ENCODE measurements around the gene HOXA7. TPM values are rescaled to one million over a fixed set of nuclear protein-coding genes. Genes with fewer than 3 reads are reported as not detected.

Gene HOXA7
- total RNA-seq, 6 experiments from 2014 or later = not detected

GRCh38 chr7:27187475-27188385 is 31.3 kb upstream of the HOXA7 start:
- Histone ChIP-seq H3K4me1 (peaks cover 0 to 25% (median 2%) of the 10 kb centered on the region in 4 donors), H3K27ac (no peak overlapping the region), H3K9me3 (no peaks in the 10 kb centered on the region), H3K27me3 (peaks cover 17 to 88% of the 10 kb centered on the region in 2 donors), H3K36me3 (no peaks in the 10 kb centered on the region), H3K4me3 (no peak overlapping the region)
- intact Hi-C loops (cut with DNase I) = no loop called here
- ATAC-seq (no peak), DNase-seq (peak in 2 of 3 donors; percentile 32 to 36)
- TF ChIP-seq CTCF (IDR thresholded peaks at IDR 0.05) = no peak
- no peak for TF ChIP-seq POLR2A (IDR thresholded peaks at IDR 0.05)
- 5% methylated on average over 38 of the region's 46 CpGs for WGBS (ENCODE audit: insufficient coverage, low coverage, low lambda C conversion rate, missing lambda C conversion rate)

- peaks cover 22 to 92% of the 10 kb centered on the region in 2 donors for H3K27me3 ChIP-seq
- H3K27ac ChIP-seq = no peak overlapping the region
- ATAC-seq = no peak
- no peak for DNase-seq
- intact Hi-C loops (cut with DNase I) = no loop called here
- no peak for TF ChIP-seq CTCF (IDR thresholded peaks at IDR 0.05)
- no peak for TF ChIP-seq POLR2A (IDR thresholded peaks at IDR 0.05)
- no peaks in the 10 kb centered on the region for H3K36me3 ChIP-seq
- 16% methylated on average over 4 of the region's 4 CpGs for WGBS (ENCODE audit: insufficient coverage, low coverage, low lambda C conversion rate, missing lambda C conversion rate)
- H3K9me3 ChIP-seq = no peaks in the 10 kb centered on the region
- no peak overlapping the region for H3K4me3 ChIP-seq
- H3K4me1 ChIP-seq = peaks cover 0 to 20% (median under 1%) of the 10 kb centered on the region in 4 donors
These were observed 30.4 kb upstream of the HOXA7 start for GRCh38 chr7:27186668-27187474.

GRCh38 chr7:27185854-27186667 is 29.6 kb upstream of the HOXA7 start:
- ATAC-seq = no peak
- H3K27me3 ChIP-seq = peaks cover 22 to 87% of the 10 kb centered on the region in 2 donors
- no peaks in the 10 kb centered on the region for H3K9me3 ChIP-seq
- H3K27ac ChIP-seq = no peak overlapping the region
- no peaks in the 10 kb centered on the region for H3K36me3 ChIP-seq
- no peak for TF ChIP-seq POLR2A (IDR thresholded peaks at IDR 0.05)
- TF ChIP-seq CTCF (IDR thresholded peaks at IDR 0.05) = no peak
- peak in 2 of 3 donors; percentile 27 to 31 for DNase-seq
- peaks cover 0 to 20% (median 0%) of the 10 kb centered on the region in 4 donors for H3K4me1 ChIP-seq
- WGBS (ENCODE audit: insufficient coverage, low coverage, low lambda C conversion rate, missing lambda C conversion rate) = 5% methylated on average over 16 of the region's 24 CpGs
- no peak overlapping the region for H3K4me3 ChIP-seq
- intact Hi-C loops (cut with DNase I) = no loop called here
